ENCODE results near the gene TRAPPC2B.

Gene TRAPPC2B

DNA sequence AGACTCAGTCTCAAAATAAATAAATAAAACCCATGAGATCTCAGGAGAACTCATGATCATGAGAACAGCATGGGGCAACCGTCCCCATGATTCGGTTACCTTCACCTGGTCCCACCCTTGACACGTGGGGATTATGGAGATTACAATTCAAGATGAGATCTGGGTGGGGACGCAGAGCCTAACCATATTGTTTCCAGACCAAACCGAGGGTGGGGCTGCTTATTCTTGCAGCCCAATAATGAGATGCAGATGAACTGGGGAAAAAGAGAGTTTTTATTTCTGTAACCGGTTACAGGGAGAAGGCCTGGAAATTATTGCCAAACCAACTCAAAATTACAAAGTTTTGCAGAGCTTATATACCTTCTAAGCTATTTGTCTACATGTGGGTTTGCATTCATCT lies 12.8 kb downstream of the TRAPPC2B start:
- DNase-seq = no peak

DNA sequence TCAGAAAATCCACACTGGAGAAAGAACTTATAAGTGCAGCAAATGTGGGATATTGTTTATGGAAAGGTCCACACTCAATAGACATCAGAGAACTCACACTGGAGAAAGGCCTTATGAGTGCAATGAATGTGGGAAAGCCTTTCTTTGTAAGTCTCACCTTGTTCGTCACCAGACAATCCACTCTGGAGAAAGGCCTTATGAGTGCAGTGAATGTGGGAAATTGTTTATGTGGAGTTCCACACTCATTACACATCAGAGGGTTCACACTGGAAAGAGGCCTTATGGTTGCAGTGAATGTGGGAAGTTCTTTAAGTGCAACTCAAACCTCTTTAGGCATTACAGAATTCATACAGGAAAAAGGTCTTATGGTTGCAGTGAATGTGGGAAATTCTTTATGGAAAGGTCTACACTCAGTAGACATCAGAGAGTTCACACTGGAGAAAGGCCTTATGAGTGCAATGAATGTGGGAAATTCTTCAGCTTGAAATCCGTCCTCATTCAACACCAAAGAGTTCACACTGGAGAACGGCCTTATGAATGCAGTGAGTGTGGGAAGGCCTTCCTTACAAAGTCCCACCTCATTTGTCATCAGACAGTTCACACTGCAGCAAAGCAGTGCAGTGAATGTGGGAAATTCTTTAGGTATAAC lies 14.3 kb downstream of the TRAPPC2B start:
- DNase-seq = no peak

DNA sequence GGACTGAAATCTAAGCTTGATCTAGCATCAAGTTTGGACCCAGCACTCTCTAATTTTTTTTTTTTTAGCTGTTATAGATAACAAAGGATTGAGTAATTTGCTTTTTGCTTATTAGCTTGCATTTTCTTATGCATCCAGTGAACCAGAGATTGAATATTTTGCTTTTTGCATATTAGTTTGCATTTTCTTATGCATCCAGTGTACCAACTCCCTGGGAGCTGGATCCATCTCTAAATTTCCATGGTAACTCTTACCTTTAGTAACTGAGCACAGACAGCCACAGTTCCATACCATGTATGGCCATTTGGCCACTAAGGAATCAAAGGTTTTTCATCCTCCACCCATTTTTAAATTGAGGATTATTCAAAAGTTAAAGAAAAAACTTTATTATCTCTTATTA lies 17.6 kb downstream of the TRAPPC2B start:
- no peak for DNase-seq

DNA sequence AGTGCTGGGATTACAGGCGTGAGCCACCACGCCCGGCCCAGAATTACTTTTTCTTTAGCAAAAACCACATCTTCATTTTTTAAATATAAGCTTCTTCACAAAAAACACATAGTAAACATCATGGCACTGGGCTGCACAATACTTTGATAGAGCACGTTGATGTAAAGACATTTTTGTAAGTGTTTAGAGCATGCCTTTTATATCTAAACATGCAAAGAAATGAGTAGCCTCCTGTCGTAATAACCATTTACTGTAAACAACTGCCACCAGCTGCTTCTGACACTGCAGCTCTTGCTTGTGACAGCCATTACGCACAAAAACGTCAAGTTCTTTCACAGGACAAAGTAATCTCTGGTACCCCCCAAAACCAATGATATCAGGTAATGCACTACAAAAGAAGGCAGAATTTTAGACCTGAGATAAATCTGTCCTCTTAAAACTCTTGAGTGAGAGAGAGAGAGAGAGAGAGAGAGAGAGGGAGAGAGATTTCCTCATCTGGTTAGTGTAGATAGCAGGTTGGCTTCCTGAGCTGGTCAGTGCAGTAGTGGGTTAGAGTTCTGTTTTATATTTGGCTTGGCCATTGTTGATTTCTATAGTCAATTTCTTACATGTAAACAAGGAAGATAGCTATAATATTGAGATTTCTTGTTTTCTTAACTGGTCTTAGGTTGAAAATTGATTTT lies 19.6 kb downstream of the TRAPPC2B start:
- no peak for DNase-seq

DNA sequence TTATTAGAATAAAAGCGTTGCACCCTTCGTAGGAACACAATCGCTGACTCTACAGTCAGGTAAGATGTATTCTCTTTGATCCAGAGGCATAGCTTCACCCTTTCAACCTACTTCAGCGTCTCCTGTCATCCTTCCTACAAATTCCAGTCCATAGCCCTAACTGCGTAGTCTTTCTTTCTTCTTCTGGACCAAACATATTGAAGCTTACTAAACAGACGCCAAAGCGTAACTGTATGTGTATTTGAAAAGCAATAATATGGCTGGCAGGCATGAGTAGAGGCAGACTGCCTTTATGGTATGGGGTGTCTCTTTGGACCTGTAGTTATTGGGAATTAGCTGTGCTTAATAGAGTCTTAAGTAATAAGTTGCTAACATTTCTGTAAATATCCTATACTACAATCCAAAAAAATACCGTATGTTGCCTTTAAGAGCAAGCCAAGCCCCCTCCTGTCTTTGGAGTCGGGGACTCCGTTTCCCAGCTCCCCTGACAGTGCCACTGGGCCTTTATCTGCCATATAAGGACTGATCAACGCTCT lies 25.9 kb downstream of the TRAPPC2B start:
- DNase-seq = no peak

DNA sequence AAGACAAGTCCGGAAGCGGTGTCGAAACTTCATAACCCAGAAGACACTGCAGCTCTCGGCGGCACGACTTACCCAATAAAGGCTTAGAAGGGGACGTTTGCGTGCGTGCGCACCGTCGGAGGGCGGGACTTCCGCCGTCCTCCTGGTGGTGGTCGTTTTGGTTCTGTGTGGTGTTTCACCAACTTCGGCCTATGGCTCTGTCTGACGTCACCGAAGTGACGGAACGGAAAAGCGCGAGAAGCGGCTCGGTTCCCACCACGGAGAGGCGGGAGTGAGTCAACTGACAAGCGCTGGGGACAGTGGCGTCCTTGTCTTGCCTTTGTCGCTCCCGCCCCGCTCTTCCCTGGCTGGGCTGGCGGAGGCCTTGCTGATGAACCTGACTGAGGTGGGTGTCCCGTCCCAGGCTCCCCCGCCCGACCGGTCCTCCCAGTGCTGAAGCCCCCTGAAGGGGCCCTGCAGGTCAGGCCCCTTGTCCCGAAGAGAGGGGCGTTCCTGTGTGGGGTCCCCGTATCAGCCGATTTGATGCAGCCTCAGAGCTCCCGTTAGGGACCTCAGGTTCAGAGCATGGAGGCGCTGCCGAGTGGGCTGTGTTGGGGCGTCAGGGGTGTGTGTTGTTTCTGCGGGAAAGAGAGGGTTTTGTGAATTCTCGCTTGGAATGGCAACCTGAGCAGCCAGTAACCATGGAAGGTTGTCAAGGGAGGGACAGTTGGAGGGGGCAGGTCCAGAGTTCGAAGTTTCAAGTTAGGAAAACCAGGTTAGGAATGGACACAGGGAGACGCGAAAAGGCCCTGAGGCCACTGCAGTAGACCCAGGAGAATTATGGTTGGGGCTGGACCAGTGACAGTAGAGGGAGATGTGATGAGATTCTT lies 26.6 kb downstream of the TRAPPC2B start, which contains the start of gene ZNF548:
TSS of gene ZNF548 (plus strand) at position 125 of the 869 bp plus-strand sequence. CDS start at position 371, 246 bp downstream.
- peak; percentile 98 for DNase-seq

DNA sequence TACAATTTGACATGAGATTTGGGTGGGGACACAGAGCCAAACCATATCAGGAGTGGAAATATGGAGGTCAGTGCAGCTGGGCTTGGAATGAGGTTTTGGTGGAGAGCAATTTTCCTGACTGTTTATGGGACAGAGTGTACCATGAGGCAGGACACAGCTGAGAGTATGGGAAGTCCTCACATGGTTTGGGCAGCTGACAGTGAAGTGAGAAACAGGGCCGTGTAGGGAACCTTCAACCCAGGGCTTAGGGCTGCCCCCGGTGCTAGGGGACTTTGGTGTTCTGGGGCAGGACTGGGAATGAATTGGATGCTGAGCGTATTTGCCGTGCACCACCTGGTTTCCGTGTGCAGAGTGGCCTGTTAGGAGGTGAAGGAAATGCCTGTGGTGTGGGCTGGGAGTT lies 32.4 kb downstream of the TRAPPC2B start:
- no peak for DNase-seq

DNA sequence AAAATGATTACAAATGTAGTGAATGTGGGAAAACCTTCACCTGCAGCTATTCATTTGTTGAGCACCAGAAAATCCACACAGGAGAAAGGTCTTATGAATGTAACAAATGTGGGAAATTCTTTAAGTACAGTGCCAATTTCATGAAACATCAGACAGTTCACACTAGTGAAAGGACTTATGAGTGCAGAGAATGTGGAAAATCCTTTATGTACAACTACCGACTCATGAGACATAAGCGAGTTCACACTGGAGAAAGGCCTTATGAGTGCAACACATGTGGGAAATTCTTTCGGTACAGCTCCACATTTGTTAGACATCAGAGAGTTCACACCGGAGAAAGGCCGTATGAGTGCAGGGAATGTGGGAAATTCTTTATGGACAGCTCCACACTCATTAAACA lies 35.5 kb downstream of the TRAPPC2B start:
- no peak for DNase-seq

DNA sequence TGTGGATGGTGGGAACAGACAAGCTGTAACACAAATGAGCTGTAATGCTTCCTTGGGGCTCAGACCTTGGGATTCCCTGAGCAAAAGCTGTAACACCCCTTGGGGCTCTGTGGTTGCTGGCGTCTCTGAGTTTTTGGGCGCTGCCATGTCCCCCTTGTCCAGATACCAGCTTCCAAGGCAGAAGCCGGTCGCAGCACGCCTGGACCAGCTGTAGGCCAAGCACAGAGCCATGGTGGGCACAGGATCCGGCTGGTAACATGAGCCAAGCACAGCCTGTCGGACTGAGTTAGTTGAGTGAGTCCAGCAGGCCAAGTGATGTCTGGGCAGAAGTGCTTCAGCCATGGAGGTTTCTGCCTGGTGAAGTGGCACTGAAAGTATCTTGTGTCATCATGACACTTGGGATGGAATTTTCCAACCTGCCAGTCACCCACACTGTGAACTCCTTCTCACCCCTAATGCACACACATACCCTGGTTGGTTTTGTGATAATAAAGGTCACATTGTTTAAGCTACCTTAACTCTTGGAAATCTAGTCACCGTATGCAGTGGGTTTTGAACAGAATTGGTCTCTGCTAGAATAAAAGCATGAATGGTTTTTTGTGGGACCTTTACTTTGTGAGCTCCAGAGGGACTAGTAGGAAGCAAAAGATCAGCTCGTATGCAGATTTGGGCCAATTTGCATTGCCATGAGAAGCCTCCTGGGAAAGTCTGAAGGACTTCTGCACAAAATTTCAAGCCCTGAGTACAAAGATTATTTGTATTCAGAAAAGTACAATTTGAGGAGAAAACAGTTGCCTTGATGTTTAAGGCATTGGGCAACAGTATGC lies 40.6 kb downstream of the TRAPPC2B start:
- no peak for DNase-seq

DNA sequence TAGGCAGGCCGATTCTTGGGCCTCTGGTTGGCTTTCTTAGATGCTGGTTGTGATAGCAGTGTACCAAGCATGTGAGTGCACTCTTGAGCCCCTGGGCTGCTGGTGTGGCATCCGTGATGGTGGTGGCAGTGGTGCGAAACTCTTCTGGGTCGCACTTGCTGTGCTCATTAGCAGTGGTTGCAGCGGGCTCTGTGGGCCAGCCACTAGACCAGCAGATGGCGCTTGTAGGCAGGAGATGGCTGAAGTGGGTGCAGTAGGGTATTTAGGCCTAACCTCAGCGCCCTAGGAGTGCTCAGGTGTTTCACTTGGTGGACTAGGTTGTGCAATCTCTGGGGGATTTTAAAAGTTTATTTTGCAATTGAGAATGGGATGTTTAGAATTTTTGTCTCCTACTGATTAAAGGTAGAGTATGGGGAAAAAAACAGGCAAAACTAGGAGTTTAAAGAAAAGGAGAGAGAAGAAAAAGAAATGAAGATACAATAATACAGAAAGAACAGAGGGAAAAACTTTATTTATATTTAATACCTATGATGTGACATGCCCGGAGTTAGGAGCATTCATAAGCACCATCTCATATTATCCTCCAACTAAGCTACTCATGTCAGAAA lies 43.3 kb downstream of the TRAPPC2B start:
- peak; percentile 63 for DNase-seq

DNA sequence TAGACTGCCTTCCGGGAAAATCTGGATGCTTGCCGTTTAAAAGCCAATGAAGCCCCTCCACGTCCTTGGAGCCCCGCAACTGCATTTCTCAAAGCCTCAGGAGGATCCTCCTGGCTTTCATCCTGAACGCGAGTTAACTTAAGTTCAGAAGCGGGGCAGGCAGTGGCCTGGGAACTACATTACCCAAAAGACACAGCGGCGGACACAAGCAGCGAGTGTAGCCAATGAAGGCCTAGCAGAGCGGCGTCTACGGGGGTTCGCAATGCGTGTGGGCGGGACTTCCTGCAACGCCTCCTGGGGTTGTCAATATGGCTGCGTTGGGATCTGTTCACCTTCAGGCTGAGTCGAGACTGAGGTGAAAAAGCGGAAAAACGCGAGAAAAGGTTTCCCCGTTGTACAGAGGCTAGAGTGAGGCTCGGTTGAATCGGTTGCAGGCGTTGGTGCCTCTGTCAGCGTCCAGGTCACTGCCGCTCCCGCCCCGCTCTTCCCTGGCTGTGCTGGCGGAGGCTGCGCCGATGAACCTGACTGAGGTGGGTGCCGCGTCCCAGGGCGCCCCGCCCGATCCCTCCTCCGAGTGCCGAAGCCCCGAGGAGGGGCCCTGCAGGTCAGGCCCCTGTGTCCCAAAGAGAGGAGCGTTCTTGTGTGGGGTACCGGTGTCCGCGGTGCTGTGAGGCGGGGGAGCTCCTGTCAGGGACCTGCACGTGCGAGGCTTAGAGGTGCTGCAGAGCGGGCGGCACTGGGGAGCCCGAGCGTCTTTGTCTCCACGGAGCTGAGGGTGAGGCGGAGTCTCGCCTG lies 47.7 kb downstream of the TRAPPC2B start, which contains the start of gene ZNF17:
TSS of gene ZNF17 (plus strand) at position 285 of the 795 bp plus-strand sequence. CDS start 2,455 bp downstream, outside the sequence.
- DNase-seq = peak; percentile 92

Measured in right forelimb (tissue), 1 donor.